ENCODE data around the gene DTD1.

The DTD1 gene

DNA sequence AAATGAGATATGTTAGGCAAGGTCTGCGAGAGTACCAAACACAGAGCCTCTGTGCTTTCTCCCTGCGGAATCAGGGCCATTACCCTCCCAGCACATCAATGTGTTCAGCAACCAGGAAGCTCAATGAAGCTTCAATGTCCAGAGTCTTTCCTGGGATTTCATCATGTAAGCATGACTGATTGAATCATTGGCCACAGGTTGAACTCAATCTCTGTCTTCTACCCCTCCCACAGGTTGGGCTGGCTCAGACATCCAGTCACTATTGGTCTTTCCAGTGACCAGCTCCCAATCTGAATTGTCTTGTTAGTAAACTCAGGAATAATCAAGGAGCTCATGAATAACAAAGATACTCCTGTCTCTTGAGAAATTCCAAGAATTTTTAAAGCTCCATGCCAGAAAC lies 2.7 kb upstream of the DTD1 start:
- Mint-ChIP-seq H3K4me1 (peaks cover 11 to 28% of the 10 kb centered on the region in 2 donors), H3K36me3 (no peaks in the 10 kb centered on the region), H3K4me3 (no peak overlapping the region), H3K27me3 (peaks cover 22 to 28% of the 10 kb centered on the region in 2 donors), H3K9me3 (no peaks in the 10 kb centered on the region), H3K27ac (no peak overlapping the region)
- ATAC-seq (replicated peaks) (no peak), DNase-seq (no peak)

DNA sequence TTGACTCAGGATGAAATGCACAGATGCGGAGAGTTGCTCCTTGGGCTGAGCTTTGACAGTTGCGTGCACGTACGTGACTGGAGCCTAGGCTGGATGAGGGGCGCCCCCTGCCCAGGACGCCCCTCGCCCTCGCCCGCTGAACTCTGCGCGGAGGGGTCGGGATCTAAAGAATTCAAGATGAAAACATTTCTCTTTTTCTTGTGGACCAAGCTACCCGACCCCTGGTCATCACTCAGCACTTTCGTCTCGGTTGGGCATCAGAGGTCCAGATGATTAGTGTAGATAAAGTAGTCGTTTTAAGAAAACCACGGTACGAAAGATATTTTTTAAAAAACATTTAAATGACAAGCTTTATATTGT lies 700 bp downstream of the DTD1 start:
- H3K9me3 Mint-ChIP-seq, result no peaks in the 10 kb centered on the region
- DNase-seq (no peak), ATAC-seq (replicated peaks) (no peak)
- H3K4me1 Mint-ChIP-seq, result peaks cover 11 to 37% of the 10 kb centered on the region in 2 donors
- no peaks in the 10 kb centered on the region for H3K36me3 Mint-ChIP-seq
- H3K4me3 Mint-ChIP-seq, result peak overlapping the region; percentile 91 to 94
- H3K27me3 Mint-ChIP-seq, result peaks cover 8 to 9% of the 10 kb centered on the region in 2 donors
- H3K27ac Mint-ChIP-seq, result peak overlapping the region; percentile 92

DNA sequence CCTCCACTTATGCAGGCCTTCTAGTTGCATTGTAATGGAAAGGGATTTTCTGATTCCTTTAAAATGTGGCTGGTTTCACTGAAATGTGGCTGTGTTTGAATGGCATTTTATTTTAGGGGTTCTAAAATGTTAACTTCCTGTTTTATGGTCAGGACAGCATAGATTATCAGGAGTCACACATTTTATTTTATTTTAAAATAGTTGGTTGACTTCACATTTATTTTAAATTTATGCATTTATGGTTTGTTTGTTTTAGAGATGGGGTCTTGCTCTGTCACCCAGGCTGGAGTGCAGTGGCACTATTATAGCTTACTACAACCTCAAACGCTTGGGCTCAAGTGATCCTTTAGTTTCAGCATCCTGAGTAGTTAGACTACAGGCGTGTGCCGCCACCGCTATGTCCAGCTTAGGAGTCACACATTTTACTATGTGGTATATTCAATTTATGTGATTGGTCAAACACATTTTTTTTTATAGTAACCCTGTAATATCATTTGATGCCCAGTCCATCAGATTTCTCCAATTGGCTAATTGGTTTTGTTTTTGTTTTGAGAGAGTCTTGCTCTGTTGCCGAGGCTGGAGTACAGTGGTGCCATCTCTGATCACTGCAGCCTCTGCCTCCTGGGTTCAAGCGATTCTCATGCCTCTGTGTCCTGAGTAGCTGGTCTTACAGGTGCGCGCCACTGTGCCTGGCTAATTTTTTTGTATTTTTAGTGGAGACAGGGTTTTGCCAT lies 2.3 kb downstream of the DTD1 start:
- Mint-ChIP-seq H3K27ac (no peak overlapping the region), H3K4me3 (peak overlapping the region; percentile 46 to 55), H3K9me3 (no peaks in the 10 kb centered on the region), H3K4me1 (peaks cover 13 to 41% of the 10 kb centered on the region in 2 donors), H3K36me3 (peaks cover 1 to 3% of the 10 kb centered on the region in 2 donors), H3K27me3 (no peaks in the 10 kb centered on the region)
- ATAC-seq (replicated peaks), result no peak
- no peak for DNase-seq

DNA sequence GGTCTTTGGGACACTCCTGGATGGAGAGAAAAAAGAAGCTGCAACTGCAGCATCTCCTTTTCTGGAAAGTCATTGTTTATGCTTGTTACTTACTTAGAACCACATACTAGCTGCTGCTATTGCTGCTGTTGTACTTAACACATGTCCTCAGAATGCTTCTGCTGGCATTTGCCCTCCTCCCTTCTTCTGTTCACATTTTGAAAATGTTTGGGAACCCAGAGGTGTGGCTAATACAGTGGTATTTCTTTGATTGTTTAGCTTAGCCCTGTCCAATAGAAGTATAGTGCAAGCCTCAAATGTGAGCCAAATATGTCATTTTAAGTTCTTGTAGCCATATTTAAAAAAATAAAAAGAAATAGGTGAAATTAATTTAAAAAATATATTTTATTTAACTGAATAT lies 8.4 kb downstream of the DTD1 start:
- Mint-ChIP-seq H3K9me3 (no peaks in the 10 kb centered on the region), H3K4me1 (peaks cover 3 to 9% of the 10 kb centered on the region in 2 donors), H3K4me3 (no peak overlapping the region), H3K27ac (no peak overlapping the region), H3K36me3 (peaks cover 24 to 28% of the 10 kb centered on the region in 2 donors), H3K27me3 (no peaks in the 10 kb centered on the region)
- no peak for ATAC-seq (replicated peaks)
- DNase-seq, result no peak

DNA sequence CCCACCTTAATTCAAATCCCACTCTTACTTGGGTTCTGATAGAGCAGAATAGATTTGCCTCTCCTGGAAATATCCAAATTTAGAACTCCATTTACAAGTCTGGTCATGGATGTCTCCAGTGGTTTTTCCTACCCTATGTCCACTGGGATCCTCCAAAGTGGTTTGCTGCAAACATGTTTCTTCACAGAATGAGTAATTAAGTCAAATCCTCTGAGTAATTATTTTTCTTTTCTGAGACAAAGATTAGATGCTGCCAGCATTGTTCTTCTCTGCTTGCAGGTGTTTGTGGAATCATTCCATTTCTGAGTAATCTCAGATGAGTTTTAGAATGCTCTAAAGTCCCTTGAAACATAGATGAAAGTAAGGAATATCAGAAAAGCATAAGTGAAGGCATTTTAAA lies 21.9 kb downstream of the DTD1 start:
- no peak for DNase-seq
- Mint-ChIP-seq H3K4me1 (peaks cover 0 to 1% of the 10 kb centered on the region in 2 donors), H3K27me3 (no peaks in the 10 kb centered on the region), H3K4me3 (no peak overlapping the region), H3K27ac (no peak overlapping the region), H3K36me3 (peaks cover 10 to 28% of the 10 kb centered on the region in 2 donors), H3K9me3 (no peaks in the 10 kb centered on the region)
- ATAC-seq (replicated peaks), result no peak

DNA sequence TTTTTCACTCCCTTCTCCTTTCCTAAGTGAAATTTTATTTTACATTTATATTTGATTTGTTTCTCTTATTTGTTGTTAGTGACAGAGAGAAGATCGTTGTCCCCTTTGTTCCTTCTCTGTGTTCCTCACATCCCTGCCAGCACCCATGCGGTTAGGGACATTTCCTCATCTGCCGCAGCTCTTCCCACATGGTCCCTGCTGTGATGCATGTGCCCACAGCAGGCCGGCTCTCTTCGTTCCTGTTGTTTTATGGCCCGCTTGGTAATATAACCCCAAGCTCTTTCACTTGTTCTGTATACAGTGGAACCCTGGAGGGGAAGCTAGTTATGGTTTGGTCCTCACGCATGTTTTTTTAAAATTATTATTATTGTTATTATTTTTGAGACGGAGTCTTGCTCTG lies 23.6 kb downstream of the DTD1 start:
- DNase-seq, result no peak
- no peak overlapping the region for H3K27ac Mint-ChIP-seq
- H3K9me3 Mint-ChIP-seq, result peaks cover 0 to 4% of the 10 kb centered on the region in 2 donors
- no peak overlapping the region for H3K4me3 Mint-ChIP-seq
- H3K36me3 Mint-ChIP-seq, result peaks cover 14 to 36% of the 10 kb centered on the region in 2 donors
- H3K27me3 Mint-ChIP-seq, result no peaks in the 10 kb centered on the region
- H3K4me1 Mint-ChIP-seq, result peaks cover 0 to 3% of the 10 kb centered on the region in 2 donors
- ATAC-seq (replicated peaks), result no peak

DNA sequence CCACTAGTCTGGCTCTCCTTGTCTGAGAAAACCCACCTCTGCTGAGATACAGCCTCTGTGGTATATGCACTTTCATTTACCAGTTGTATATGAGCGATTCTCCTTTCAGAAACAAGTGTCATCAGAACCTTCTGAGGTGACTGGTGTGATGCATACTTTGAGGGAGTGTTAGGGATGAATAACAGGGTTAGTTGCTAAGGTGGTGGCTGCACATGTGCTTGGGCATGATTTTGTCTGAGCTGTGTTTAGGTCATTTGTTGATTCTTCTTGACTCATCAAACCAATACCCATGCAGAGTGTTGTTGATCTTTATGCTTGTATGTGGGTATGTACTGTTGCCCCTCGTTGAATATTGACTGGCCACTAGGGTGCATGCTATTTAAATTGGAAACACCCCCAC lies 25.7 kb downstream of the DTD1 start:
- DNase-seq (no peak), ATAC-seq (replicated peaks) (no peak)
- Mint-ChIP-seq H3K27ac (no peak overlapping the region), H3K4me3 (no peak overlapping the region), H3K36me3 (peaks cover 24 to 47% of the 10 kb centered on the region in 2 donors), H3K9me3 (peaks cover 1 to 4% of the 10 kb centered on the region in 2 donors), H3K27me3 (no peaks in the 10 kb centered on the region), H3K4me1 (peaks cover 0 to 3% of the 10 kb centered on the region in 2 donors)

DNA sequence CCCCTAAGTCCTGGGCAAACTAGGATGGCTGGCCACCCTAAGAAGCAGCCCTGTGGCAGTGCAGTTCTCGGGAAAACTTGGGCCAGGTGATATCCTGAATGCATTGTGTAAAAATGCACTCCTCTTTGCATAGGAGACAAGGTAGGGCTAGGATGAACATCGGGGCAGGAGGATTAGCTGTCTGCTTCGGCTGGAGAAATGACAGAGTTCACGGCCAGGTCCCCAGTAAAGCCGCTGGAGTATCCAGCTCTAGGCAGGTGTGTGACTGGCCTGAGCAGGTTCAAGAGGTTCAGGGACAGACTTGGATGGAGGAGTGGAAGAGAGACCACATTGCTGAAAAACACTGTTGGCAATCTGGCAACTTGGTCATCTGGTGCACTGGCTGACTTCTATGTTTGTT lies 26.4 kb downstream of the DTD1 start:
- Mint-ChIP-seq H3K9me3 (peaks cover 1 to 4% of the 10 kb centered on the region in 2 donors), H3K27ac (no peak overlapping the region), H3K27me3 (no peaks in the 10 kb centered on the region), H3K36me3 (peaks cover 26 to 51% of the 10 kb centered on the region in 2 donors), H3K4me1 (peaks cover 3 to 5% of the 10 kb centered on the region in 2 donors), H3K4me3 (no peak overlapping the region)
- DNase-seq (no peak), ATAC-seq (replicated peaks) (no peak)

DNA sequence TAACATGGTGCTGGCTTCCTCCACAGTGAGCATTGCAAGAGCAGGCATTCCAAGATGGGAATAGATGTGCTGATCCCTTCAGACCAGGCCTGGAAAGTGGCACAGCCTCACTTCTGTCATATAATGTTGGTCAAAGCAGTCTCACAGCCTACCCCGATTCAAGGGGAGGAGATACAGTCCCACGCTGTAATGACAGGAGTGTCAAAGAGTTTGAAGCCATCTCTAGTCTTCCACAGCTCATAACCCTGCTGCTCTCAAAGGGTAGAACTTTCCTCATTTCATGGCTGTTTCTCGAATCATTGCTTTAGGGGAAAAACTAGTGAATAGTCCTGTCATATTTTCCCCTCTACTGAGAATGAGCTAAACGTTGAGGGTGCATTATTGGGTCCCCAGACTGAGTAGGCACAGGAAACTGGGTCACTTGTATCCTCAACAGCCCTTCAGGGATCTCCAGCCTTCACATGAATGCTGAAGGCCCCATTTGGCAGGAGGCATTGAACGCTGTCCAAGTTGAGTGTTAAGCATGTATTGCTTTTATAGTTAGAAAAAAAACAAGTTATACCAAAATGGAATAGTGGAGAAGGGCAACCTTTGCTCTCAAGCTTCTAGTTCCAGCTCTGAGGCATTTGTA lies 27.3 kb downstream of the DTD1 start:
- no peak overlapping the region for H3K27ac Mint-ChIP-seq
- H3K27me3 Mint-ChIP-seq, result no peaks in the 10 kb centered on the region
- H3K4me1 Mint-ChIP-seq, result peaks cover 3 to 8% of the 10 kb centered on the region in 2 donors
- H3K4me3 Mint-ChIP-seq, result no peak overlapping the region
- peaks cover 20 to 48% of the 10 kb centered on the region in 2 donors for H3K36me3 Mint-ChIP-seq
- peaks cover 1 to 4% of the 10 kb centered on the region in 2 donors for H3K9me3 Mint-ChIP-seq
- DNase-seq (no peak), ATAC-seq (replicated peaks) (no peak)

DNA sequence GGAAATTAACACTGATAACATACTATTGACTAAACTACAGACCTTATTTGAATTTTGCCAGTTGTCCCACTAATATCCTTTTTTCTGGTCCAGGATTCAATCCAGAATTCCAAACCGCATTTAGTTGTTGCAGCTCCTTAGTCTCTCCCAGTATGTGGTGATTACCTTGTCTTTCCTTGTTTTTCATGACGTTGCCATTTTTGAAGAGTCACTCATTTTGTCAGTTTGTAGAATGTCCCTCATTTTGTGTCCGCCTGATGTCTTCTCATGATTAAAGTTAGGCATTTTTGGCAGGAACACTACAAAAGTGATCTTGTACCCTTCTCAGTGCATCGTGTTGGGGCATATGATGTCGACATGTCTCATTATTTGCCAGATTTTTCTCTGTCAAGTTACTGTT lies 33.1 kb downstream of the DTD1 start:
- H3K27me3 Mint-ChIP-seq, result no peaks in the 10 kb centered on the region
- no peak for ATAC-seq (replicated peaks)
- H3K9me3 Mint-ChIP-seq, result peaks cover 1 to 4% of the 10 kb centered on the region in 2 donors
- peaks cover 23 to 38% of the 10 kb centered on the region in 2 donors for H3K36me3 Mint-ChIP-seq
- no peak overlapping the region for H3K27ac Mint-ChIP-seq
- H3K4me3 Mint-ChIP-seq, result no peak overlapping the region
- H3K4me1 Mint-ChIP-seq, result peaks cover 3 to 13% of the 10 kb centered on the region in 2 donors
- no peak for DNase-seq

DNA sequence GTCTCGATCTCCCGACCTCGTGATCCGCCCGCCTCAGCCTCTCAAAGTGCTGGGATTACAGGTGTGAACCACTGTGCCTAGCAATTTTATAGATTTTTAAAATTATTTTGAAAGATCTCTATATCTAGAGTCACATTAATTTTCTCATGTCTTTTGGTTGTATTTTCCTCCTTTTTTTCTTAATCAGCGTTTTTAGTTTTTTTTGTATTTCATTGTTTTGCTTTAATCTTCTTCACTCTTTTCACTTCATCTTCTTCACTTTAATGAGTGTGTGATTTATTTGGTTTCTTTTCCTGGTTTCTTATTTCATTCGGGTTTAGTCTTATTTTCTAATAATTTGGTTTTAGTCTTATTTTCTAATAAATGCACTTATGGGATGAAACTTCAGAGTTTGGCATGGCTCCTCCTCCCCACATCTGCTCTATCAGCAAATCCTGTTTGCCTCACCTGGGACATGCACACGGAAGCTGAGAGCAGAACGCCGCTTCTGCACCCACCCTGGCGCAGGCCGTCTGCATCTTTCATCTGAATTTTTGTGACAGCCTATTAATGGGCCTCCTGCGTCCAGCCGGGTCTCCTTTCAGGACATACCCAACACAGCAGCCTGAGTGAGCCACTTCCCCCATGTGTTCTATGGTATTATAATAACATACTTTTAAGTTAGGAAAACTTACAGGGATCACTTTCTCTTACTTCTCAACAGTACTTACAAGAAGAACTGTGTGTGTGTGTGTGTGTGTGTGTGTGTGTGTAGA lies 35.5 kb downstream of the DTD1 start:
- DNase-seq, result no peak
- Mint-ChIP-seq H3K9me3 (no peaks in the 10 kb centered on the region), H3K36me3 (peaks cover 17 to 30% of the 10 kb centered on the region in 2 donors), H3K27me3 (no peaks in the 10 kb centered on the region), H3K27ac (no peak overlapping the region), H3K4me1 (peaks cover 3 to 13% of the 10 kb centered on the region in 2 donors), H3K4me3 (no peak overlapping the region)
- no peak for ATAC-seq (replicated peaks)

DNA sequence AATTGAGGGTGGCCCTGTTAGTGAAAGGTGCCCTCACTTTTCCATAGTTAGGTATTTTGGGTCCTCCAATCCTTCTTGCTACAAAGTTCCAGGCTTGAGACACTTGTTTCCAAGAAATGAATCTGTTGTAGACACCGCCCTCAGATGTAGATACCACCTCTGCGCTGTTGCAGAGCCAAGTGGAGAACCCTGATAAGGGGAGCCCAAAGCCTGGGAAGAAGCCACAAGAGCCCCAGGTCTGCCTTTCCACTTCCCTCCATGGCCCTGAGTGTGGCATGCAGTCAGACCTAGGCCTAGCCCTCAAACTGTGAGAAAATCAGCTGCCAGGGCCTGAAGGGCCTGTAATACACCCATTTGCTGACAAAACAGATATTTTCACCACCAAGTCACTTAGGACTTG lies 37.1 kb downstream of the DTD1 start:
- DNase-seq (no peak), ATAC-seq (replicated peaks) (no peak)
- Mint-ChIP-seq H3K4me3 (no peak overlapping the region), H3K9me3 (no peaks in the 10 kb centered on the region), H3K27me3 (no peaks in the 10 kb centered on the region), H3K4me1 (peaks cover 3 to 5% of the 10 kb centered on the region in 2 donors), H3K36me3 (peaks cover 24 to 36% of the 10 kb centered on the region in 2 donors), H3K27ac (no peak overlapping the region)

DNA sequence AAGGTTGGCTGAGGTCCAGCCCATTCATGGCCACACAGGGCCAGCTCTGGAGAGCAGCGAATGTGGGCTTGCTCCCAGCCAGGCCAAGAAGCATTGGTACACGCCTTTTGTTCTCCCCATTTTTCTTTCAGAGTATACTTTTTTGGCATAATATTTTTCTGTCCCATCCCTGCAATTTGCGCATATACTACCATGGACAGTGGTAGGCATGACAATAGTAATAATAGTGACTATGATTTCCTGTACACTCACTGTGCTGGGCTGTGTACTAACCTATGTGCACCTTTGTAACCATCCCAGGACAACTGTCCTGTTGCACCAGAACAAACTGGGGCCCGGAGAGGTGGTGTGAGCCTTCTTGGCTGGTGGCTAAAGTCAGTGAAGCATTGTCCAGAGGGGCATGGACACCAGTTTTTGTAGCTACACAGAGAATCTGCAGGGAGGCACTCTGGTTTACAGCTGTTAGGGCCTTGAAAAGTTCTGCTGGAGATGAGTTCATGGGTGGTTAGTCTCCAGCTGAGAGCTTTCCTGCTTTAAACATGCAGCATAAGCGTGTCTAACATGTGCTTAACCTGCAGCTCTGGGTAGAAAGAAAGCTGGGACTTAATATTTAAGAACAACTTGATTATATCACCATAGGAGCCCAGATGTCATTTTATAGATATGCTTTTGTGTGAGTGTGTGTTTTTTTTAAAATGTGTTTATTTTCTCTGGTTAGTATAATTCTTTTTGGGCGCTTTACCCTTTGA lies 38.2 kb downstream of the DTD1 start:
- H3K27ac Mint-ChIP-seq, result no peak overlapping the region
- no peak for ATAC-seq (replicated peaks)
- DNase-seq, result no peak
- H3K9me3 Mint-ChIP-seq, result no peaks in the 10 kb centered on the region
- peaks cover 1 to 2% of the 10 kb centered on the region in 2 donors for H3K4me1 Mint-ChIP-seq
- no peak overlapping the region for H3K4me3 Mint-ChIP-seq
- H3K36me3 Mint-ChIP-seq, result peaks cover 26 to 37% of the 10 kb centered on the region in 2 donors
- no peaks in the 10 kb centered on the region for H3K27me3 Mint-ChIP-seq

DNA sequence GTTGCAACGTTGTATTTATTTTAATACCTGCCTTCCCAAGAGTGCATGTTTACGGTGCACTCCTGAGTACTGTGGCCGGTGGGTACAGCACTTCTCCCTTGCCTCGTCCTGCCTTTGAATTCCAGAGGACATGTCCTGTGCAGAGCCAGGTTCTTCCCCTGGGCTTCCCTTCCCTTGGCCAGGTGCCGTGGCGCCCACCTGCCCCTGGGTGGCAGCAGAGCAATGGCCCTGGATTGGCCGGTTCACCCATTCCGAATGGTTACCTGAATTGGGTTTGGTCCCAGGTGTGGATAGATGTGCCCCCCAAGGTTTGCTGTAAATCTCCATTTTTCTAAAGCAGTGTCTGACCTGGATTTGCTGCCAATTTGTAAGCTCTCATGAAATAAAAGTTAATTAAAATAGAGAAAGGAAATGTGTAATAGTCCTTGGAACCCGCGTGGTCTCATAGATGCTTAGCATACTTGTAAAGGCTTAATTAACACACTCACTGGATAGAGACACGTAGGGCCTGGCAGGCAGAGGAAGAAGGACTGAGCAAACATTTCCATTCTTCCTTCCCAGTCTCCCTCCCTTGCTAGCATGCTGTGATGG lies 40.6 kb downstream of the DTD1 start:
- Mint-ChIP-seq H3K9me3 (no peaks in the 10 kb centered on the region), H3K36me3 (peaks cover 26 to 34% of the 10 kb centered on the region in 2 donors), H3K4me3 (no peak overlapping the region), H3K27me3 (no peaks in the 10 kb centered on the region), H3K4me1 (peaks cover 0 to 2% of the 10 kb centered on the region in 2 donors), H3K27ac (no peak overlapping the region)
- DNase-seq (no peak), ATAC-seq (replicated peaks) (no peak)
